NCI-H1417 (cell line): ENCODE data around the gene GLIS1.
"Not testable (repeated sequence)": the region's sequence is repeated elsewhere in the genome, so short reads cannot be mapped to it uniquely, and the experiment has no call there.

Experiments used
- DNase-seq, 3 experiments: peaks; one replicate each; lab custom pipeline; 2025; lab: John Stamatoyannopoulos, UW

Gene GLIS1

DNA sequence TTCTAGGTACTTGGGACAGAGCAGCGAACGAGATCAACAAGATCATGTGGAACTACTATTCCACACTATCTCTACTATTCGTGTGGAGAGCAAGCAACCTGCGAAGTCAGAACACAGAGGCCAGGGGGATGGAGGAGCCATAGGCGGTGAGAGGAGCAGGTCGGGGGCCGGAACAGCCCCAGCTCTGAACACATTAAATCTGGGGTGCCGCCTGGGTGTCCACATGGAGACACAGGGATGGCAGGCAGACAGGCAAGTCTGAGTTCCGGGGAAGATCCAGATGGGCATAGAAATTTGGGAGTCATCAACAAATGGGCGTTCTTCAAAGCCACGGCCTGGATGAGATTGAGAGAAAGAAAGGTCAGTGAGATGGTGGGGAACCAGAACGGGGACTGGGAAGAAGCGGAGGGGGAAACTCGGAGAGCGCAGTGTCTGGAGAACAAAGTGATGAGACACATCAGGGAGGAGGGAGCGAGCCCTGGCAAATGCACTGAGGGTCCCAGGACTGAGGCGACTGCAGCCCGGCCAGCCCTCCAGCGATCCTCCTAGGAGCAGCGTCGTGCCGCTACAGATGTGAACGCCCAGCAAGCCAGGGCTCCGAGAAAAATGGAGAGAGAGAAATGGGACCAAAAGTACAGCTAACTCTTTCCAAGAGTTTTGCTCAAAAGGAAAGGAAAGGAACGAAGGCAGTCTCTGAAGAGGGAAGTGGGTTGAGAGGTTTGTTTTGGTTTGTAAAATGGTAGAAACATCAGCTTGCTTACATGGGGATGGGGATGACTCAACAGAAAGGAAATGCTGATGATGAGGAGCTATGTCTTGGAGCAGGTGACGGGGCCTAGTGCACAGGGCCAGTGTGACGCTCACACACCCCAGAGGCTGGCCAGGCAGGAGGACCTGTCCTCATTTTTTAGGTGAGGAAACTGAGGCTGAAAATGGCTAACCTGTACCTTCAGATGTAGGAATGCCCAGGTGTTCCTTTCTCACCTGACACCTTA is 84.5 kb downstream of the GLIS1 start:
- DNase-seq, result no peak

DNA sequence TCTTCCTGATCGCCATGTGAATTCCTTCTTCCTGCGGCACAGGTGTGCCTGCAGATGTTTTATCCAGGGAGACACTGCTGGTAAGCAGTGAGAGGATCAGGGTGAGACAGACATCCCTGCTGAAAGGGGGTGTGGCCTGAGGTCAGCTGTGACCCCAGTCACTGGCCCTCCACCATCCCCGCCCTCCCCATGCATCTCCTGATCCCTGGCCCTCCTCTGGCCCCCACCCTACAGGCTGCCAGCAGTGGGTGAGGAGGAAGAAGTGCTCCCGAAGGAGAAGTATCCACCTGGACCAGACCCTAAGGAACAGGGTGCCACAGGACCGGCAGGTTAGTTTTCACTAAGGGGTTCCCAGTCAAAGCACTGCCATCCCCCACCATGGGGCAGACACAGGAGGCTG is 85.3 kb downstream of the GLIS1 start:
- DNase-seq, result no peak

DNA sequence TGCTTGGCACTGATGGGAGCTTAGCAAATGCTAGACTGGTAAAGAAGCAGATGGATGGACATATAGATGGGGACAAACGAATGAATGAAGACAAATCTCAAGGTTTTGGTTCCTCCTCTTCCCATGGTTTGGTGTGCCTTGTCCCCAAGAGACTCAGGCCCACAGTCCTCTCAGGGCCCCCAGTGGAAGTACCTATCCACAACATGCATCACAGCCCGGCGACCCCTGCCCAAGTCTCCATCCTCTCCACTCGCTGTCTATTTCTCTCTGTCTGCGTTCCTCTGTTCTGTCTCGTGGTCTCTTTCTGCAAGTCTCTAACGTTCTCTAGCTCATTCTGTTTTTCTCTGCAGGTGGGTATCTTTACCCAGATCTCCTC is 85.8 kb downstream of the GLIS1 start:
- DNase-seq, result no peak

DNA sequence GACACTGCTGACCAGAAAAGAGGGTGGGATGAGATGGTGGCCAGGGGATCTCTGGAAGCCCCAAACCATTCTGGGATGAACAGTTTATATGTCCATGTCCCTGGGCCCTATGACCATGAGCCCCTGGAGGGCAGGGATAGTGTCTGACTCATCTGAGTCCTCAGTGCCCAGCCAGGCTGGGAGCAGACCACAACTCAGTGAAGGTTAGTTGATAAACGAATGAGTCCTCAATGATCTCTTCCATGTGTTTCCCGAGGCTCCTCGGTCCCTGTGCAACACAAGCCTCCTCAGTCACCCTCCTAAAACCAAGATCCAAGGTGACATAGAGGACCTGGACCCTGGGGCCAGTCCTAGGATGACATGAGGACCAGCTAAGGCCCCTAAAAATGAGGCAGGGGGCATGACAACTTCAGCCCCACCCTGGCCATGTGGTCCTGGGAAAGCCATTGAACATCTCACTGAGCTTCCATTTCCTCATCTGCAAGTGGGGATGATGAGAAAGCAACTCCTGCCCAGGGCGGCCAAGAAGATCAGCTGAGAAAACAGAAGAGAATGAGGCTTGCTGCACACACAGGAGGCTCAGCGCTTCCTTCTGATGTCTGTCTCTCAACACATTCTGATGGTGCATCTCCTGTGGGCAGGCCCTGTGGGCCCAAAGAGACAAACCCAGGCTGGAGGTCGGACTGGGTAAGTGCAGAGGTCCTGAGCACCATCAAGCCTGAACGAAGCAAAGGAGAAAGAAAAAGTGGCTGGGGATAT is 86.3 kb downstream of the GLIS1 start:
- DNase-seq, result no peak

DNA sequence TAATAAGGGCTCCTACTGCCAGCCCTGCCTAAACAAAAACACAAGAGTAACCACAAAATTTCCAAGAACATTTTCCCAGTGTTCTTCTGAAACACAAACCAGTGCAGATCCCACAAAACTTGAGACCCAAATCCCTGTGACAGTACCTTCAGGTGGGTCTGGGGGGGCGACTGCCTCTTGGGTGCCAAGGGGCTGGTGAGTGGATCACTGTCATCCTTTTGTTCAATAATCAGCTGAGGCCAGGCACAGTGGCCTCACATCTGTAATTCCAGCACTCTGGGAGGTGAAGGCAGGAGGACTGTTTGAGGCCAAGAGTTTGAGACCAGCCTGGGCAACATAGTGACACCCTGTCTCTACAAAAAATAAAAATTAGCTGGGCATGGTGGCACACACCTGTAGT is 87.6 kb downstream of the GLIS1 start:
- DNase-seq, result no peak

DNA sequence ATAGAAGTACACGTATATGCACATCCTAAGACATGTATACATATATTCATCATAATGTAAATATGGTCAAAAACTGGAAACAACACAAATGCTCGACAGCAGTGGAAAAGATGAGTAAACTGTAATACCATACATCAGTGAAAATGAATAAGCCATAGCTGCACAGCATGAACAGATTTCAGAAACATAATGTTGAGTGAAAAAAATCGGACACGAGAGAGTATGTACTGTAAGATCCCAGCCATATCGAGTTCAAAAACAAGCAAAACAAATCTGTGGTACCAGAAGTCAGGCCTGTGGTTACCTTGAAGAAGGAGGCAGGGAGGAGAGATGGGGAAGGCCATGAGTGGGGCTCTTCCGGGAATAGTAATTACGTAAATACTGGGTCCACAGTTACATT is 90.4 kb downstream of the GLIS1 start:
- DNase-seq, result no peak

DNA sequence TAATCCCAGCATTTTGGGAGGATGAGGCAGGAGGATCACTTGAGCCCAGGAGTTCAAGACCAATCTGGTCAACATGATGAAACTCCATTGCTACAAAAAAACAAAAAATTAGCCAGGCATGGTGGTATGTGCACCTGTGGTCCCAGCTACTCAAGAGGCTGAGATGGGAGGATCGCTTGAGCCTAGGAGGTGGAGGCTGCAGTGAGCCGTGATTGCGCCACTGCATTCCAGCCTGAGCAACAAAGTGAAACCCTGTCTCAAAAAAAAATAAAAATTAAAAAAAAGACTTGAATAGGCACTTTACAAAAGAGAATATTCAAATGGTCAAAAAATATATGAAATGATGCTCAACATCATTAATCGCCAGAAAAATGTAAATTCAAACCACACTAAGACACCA is 91.0 kb downstream of the GLIS1 start:
- not testable (repeated sequence) for DNase-seq

DNA sequence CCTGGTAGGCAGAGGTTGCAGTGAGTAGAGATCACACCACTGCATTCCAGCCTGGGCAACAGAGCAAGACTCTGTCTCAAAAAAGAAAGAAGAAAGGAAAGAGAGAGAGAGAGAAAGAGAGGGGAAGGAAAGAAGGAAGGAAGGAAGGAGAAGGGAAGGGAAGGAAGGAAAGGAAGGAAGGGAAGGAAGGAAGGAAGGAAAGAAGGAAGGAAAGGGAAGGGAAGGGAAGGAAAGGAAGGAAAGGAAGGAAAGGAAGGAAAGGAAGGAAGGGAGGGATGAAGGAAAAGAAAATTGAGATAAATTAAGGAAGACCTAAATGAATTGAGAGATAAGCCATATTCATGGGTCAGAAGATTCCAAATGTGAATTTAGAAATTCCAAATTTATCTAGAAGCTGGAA is 92.2 kb downstream of the GLIS1 start:
- DNase-seq, result no peak

DNA sequence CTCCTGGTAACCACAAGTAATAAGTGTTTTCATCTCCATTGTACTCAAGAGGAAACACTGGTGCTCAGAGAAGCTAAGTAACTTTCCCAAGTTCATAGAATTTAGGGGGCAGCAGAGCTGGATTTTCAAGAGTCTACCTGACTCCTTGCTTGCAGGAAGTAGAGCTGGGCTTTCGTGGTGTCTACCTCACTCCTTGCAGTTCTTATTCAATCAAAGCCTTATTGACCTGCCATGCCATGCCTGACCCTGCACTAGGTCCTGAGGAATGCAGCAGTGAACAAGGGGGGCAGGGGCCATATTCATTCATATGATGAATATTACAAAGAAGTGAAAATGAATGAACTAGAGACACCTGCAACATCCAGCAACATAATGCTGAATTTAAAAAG is 93.3 kb downstream of the GLIS1 start:
- no peak for DNase-seq

DNA sequence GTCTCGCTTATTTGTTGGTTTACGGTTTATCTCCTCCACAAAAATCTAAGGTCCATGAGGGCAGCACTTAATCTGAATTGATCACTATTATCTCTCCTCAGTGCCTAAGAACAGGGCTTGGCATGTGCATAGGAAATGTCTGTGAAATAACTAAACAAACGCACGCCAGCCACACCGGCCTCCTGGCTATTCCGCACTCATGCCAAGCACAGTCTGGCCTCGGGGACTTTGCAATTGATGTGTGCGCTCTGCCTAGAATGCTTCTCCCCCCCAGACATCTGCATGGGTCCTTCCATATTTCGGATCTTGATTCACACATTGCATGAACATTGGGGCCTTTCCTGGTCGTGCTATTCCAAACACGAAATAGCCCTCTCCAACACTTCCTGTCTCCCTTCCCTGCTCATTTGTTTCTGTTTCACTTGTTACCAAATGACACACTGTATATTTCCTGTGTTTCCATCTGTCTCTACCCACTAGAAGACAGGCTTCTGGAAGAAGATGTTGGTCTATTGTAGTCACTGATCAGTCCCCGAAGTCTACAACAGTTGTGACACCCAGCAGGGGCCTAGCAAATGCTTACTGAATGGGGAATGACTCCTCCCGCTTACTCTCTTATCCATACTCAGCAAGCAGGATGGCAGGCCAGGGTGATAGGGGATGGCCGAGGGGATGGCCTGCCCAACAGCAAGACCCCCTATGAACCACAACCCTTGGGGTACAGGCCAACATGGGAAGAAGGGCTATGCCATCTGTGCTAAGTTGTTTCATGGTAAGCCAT is 93.9 kb downstream of the GLIS1 start:
- DNase-seq, result no peak

DNA sequence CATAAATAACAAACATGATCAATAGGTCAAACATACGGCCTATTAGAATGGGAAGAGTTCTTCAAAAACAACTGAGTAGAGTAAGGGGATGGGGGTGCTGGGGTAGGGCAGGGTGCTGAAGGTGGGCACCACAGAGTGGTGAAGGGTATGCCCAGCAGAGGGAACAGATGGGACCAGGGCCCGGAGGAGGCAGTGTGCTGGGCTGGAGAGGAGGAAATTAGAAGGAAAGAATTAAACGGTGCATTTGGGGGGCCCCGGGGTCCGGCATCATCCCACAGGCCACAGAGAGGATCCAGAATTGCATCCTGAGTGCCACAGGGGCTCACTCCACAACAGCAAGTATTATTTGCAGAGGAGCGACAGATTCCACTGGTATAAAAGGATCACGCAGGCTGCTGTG is 94.5 kb downstream of the GLIS1 start:
- no peak for DNase-seq

DNA sequence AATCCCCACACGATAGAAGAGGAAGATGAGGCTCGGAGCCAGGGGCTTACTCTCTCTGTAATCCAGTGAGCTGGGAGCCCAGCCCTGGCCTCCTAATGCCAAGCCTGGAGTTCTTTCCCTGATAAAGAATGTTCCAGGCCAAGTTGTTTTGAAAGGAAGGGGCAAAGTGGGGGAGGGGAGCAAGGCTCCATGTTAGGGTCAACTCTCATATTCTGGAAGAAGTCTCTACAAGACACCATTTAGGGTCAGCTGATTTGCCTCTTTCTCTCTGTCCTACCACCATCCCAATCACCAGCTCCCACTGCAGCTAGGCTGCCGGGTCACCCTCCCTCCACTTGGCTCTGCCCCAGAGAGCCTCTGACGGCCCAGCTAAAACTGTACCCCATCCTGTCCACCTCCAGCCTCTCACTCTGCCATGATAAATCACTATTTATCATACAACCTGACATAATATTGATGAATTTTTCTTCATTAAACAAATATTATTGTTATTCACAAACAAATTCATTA is 95.0 kb downstream of the GLIS1 start:
- DNase-seq, result no peak

DNA sequence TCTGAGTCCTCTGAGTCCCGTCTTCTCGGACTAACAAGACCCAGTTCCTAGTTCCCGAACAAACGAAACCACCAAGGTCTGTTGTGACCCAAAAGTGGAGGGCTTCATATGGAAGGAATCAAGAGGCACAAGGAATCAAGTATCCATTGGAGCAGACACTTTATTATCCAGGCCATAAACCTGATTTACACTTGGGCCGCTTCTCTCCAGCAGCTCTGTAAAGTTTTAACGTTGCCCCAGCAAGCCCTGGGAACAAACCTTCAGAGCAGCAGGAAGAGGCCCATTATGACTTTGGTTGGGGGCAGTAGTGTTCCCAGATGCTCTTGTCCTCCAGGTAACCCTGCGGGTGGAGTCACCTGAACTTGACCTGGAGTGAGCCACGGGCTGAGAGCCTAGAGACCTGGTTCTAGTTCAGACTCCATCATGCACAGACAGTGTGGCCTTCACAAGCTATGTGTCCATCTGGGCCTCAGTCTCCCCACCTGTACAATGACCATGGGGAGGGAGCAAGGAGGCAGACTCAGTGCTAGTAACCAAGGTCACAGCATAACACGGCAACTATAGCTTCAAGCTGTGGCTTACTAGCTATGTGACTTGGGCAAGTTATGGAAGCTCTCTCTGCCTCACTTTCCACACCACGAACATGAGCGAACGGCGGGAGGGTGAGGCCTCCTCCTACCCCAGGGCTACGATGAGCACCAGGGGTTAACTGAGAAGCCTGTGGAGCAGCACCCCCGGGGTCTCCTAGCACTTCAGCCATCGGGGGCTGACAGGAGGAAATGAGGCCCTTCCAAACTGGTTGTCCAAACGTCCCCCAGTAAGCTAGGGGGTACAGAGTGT is 95.7 kb downstream of the GLIS1 start:
- DNase-seq, result no peak

DNA sequence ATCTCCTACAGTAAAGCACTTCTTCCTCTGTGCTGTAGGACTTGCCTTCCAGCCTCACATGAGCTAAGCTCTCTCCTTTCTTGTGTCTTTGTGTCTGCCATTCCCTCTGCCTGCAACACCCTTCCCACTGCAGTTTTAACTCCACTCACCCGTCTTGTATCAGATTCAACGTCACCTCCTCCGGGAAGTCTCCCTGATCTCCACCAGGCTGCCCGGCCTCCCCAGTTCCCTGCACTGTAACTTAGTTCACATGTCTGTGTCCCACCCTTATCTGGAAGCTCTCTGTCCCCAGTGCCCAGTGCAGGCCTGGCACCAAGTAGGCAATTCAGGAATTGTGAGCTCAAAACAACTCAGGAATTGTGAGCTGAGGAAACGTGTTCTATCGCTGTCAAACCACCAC is 96.4 kb downstream of the GLIS1 start:
- DNase-seq, result no peak

DNA sequence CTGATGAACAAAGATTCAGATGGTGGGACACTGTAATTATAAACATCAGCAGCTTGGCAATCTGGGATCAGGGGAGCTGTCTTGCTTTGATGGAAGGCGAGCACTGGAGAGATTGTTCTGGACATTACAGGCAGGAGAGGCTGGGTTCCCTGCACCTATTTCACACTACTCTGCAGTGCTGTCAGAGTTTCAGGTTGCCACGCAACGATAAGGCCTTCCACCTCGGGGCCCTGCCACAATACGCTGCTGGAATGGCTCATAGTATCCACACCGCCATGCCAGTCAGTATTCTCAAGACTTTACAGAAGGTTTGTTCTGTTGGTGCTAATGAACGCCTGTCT is 96.8 kb downstream of the GLIS1 start:
- DNase-seq, result no peak

DNA sequence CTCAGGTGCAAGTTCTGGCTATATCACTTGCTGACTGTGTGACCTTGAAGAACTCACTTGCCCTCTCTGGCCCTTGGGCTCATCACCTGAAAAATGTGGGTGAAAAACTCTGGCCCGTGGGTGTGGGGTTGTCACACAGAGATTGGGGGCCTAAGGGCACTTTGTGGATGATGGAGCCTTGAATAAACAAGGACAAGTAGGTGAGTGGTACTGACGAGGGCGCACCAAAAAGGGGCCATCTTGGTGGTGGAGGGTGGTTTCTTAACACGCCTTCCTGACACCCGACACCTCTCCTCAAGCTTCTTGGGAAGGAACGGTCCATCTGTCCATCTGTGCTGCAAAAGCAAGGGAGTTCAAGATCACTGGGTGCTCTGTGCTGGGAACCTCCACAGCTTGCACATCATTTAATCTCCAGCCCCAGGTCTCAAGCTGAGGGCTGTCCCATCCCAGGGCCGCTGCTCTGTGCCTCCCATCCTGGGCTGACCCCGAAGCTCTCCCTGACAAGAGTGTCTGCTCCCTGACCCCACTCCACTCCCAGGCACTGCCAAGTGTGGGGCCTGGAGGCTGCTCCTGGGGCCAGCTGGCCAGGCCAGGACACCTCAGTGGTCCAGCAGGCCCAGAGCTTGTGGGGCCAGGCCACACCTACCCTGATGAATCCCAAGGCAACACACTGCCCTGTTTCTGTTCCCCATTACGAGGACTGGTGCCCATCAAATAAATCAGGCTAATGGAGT is 97.3 kb downstream of the GLIS1 start:
- DNase-seq, result no peak

DNA sequence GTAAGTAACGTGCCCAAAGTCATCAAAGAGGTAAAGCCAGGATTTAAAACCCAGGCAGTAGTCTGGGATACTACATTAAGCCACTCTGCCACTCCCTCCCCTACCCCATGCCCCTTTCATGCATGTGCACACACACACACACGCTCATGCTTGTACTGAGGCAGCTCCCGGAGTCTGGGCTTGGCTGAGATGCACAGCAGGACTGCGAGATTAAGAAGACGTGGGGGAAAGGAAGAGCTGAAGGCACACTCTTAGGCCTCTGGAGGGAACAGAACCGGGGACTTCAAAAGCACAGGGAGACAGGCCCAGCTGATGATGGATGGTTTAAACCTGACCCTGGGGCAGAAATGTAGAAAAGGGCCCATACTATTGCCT is 98.3 kb downstream of the GLIS1 start:
- DNase-seq, result no peak

DNA sequence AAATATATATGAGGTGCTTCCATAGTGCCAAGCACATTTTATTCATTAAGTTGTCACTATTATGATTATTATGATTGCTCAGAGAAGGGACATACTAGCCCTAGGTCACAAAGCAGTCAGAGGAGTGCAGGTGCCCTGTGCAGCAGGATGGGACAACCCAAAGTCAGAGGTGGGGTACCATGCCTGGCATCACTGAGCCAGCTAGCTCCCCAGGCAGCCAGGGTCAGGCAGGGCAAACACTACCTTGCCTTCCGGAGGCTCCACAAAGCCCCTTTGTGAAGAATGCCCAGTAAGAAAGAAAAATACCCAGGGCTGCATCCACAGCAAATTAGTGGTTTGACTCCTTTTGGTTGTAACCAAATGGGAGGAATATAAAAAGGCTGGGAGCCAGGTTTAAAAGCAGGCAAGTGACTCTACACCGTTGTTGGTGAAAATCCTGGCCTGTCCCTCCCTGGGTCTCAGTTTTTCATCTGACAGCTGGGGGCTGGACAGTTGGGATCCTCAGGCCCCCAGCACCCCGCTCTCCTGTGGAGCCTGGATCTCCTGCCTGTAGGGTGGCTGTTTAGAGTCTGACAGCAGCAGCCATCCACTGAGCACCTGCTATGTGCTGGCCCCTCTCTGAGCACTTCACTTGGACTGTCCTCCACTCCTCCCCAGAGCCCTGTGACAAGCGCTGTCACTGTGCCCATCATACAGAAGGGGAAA is 98.8 kb downstream of the GLIS1 start:
- no peak for DNase-seq

DNA sequence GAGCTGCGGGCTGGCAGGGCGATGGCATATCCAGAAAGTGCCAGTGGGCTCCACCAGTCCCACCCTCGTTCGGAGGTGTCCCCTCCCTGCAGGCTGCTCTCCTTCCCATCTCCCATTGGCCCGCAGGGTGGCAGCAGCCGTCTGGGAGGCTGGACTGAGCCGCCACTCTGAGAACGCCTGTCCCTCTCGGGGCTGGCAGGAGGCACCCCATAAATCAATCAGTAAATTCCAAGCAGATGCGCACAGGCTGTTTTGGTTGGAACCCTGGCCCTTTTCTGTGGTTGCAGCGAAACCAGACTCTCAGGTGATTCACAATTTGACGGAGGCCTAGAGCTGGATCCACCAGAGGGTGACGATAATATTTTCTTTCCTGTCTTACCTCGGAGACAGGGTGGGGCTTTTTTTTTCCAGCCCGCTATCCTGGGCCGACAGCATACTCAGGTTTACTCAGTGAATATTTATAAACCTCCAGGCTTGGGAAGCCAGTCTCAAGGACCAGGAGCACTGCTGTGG is 99.7 kb downstream of the GLIS1 start:
- peak in 2 of 3 experiments; percentile 10 for DNase-seq
